Metanephros (tissue), 2 donors: ENCODE results near the gene FSTL4. TPM values are rescaled to one million over a fixed set of nuclear protein-coding genes. Genes with fewer than 3 reads are reported as not detected.

ENCODE experiments used
- small RNA-seq: library from RNA; depleted of rRNA; stranded (forward); fragments of <200 nt; gene quantifications from one replicate; pipeline ENCODE3, GENCODE V24; 2014; ENCODE audit warnings: low replicate concordance
- total RNA-seq: library from RNA; depleted of rRNA; stranded (reverse); fragments of >200 nt; gene quantifications from one replicate; pipeline ENCODE4 v1.2.3, GENCODE V29; 2014

FSTL4 gene
- 2.6 TPM for total RNA-seq

DNA sequence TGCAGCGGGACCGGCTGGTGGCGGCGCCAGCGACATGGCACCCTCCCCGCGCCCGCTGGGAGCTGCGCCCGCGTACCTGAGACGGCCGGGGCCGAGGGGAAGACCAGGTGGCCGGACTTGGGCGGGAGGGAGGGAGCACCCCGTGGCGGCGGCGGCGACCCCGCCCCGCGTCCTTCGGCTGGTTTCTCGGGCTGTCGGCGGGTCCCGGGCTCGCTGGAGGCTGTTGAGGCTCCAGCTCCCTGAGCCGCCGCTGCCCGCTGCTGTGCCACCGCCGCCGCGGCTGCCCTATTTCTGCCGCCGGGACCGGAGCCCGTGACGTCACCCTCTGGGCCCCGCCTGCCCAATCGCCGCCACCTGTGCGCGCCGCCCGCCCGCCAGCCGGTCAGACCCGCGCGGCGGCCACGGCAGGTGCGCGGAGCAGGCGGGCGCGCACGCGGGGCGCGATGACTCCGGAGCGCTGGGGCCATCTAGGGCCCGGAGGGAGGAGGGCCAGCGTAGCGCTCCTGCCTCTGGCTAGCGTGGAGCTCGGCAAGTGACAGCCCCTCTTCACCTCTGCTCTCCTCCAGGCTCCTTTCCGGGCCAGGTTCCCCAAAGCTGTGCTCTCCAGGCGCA lies at the start of gene FSTL4:
Gene FSTL4 (minus strand): TSS at position 293 of the 612 bp plus-strand sequence.

Small RNA genes lying within 50 kb of the gene (small RNA-seq; reads per million reads assigned to genes)
- gene MIR1289-2, result not detected
